ENCODE results near the gene RBM23.
A peak's percentile ranks its signal among the peaks of the same experiment; 100 is the strongest.
"Not testable (repeated sequence)": the region's sequence is repeated elsewhere in the genome, so short reads cannot be mapped to it uniquely, and the experiment has no call there.

Gene RBM23

GRCh38 chr14:22856428-22856827 lies 62.5 kb downstream of the RBM23 start:
- H3K27ac ChIP-seq, result no peak overlapping the region
- TF ChIP-seq CTCF (IDR thresholded peaks at IDR 0.05) (no peak), ZFX (IDR thresholded peaks at IDR 0.05; ENCODE audit: borderline replicate concordance) (no peak)

DNA sequence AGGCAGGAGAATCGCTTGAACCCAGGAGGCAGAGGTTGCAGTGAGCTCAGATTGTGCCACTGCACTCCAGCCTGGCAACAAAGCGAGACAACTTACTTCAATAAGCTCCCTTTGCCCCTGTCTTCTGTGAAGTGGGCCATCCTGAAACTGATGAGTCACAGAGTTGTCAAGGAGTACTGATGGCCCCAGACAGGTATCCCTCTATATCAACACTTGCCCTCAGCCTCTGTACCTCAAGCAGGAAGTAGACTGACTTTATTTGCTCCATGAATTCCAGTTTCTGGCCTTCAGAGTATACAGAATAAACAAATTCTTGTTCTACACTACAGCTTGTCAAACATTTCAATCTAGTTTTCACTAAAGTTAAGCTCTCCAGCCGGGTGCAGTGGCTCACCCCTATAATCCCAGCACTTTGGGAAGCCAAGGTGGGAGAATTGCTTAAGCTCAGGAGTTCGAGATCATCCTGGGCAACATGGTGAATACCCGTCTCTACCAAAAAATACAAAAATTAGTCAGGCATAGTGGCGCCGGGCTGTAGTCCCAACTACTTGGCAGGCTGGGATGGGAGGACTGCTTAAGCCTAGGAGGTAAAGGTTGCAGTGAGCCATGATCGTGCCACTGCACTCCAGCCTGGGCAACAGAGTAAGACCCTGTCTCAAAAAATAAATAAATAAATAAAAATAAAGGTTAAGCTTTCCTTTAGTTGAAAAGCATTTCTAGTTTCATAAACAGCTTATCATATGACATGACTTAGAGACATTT lies 63.8 kb downstream of the RBM23 start:
- TF ChIP-seq CTCF (IDR thresholded peaks at IDR 0.05) (no peak), ZFX (IDR thresholded peaks at IDR 0.05; ENCODE audit: borderline replicate concordance) (no peak)
- no peak overlapping the region for H3K27ac ChIP-seq

DNA sequence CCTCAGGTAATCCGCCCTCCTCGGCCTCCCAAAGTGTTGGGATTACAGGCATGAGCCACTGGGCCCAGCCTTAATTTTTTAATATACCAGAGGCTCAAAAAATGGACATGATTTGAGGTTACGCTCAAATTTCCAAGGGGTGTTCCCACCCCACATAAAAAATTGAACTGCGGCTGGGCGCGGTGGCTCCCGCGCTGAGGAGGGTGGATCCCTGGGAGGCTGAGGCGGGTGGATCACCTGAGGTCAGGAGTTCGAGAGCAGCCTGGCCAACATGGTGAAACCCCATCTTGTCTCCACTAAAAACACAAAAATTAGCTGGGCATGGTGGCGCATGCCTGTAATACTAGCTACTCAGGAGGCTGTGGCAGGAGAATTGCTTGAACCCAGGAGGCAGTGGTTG lies 64.7 kb downstream of the RBM23 start:
- not testable (repeated sequence) for H3K27ac ChIP-seq

DNA sequence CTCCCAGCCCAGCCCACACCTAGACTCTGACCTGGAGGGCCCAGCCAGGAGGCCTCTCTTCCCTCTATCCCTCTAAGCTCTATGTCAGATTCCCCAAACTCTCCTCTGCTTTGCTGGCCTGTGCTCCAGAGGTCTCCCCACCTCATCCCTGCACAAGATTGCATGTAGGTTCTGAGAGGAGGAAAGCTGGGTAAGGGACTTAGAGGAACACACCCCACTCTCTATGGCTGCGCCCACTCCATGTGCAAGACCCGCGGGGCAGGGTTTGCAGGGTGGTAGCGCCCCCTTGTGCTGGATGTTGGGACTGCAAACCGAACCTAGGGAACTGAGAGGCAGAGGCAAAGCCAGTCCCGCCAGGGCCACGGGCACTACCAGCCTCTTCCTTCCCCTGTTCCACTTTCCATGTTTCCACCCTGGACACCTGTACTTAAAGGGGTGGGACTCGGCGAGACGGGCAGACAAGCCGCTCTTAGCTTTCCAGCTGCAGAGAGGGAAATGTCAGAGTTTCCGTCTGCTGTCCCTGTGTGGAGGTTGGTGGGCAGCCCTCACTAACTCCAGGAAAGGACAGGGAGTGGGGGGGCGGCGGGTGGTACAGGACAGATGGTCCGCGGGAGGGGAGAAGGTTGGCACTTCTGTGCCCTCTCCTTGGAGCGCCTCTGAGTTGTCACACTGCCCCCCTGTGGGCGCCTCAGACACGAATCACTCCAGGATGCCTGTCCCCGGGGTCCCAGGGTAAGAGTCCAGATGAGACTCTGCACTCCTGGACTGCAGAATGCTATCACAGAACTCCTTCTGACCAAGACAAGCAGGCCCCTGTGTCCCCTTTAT lies 65.8 kb downstream of the RBM23 start:
- H3K27ac ChIP-seq, result no peak overlapping the region
- no peak for TF ChIP-seq ZFX (IDR thresholded peaks at IDR 0.05; ENCODE audit: borderline replicate concordance)
- peak; percentile 96 for TF ChIP-seq CTCF (IDR thresholded peaks at IDR 0.05)

GRCh38 chr14:22852599-22852939 lies 66.4 kb downstream of the RBM23 start:
- TF ChIP-seq CTCF (IDR thresholded peaks at IDR 0.05) (no peak), ZFX (IDR thresholded peaks at IDR 0.05; ENCODE audit: borderline replicate concordance) (no peak)
- H3K27ac ChIP-seq, result no peak overlapping the region

DNA sequence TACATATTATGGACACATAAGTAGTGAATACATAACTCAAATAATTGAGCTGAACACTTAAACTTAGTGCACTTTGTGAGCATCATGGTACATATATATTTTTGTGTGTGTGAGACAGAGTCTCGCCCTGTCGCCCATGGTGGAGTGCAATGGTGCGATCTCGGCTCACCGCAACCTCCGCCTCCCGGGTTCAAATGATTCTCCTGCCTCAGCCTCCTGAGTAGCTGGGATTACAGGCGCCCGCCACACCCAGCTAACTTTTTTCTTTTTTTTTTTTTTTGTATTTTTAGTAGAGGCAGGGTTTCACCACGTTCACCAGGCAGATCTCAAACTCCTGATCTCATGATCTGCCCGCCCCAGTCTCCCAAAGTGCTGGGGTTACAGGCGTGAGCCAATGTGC lies 66.8 kb downstream of the RBM23 start:
- H3K27ac ChIP-seq, result not testable (repeated sequence)

DNA sequence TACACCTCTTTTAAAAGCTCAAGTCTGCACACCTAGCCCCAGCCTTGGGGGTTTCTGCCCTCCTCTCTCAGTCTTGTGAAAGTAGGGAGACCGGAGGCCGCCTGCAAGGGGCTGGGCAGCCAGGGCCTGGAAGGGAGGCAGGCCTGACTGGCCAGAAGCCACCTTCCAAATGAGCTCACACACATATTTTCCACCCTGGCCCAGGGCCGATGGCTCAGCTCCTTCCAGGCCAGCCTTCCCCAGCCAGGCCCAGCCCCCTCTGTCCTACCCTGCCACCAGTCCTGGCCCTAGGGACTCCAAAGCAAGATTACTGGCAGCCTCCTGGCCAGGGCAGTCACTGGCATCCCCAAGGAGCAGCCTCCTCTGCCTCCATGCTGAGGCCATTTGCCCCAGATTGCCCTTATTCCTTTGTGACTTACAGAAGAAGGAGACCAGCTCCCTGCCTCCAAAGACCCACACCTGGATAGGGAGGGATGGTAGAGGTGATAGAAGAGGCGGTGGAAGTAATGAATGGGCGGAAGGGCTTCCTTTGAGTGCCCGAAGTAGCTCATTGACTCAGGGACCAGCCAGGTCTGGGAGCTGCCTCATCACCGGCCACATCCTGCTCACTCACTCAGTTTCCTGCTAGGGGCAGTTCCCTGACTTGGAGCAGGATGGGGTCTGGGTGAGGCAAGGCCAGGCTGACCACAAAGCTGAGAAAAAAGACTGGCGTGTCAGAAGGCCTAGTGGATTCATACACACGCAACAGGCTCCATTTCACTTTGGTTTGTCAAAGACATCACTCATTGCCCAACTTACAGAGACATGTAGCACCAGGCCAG lies 67.8 kb downstream of the RBM23 start:
- TF ChIP-seq ZFX (IDR thresholded peaks at IDR 0.05; ENCODE audit: borderline replicate concordance) (no peak), CTCF (IDR thresholded peaks at IDR 0.05) (no peak)
- no peak overlapping the region for H3K27ac ChIP-seq

Measured in 22Rv1 (cell line).